GM12865 (cell line): Measurements from ENCODE around the gene GPR3.

Experiments
- DNase-seq: peaks from one replicate; pipeline ENCODE4 v3.0.0; 2010; ENCODE audit warnings: low read depth
- H3K4me3 ChIP-seq: 2 replicates; pipeline ENCODE4 v1.5.1; 2011; ENCODE audit warnings: mild to moderate bottlenecking, low read depth, low read length, control low read depth
- TF ChIP-seq, protein P1 (sequence below): IDR thresholded peaks from 2 replicates; pipeline ENCODE4 v1.5.1; 2011; ENCODE audit warnings: low read length, control low read depth, low read depth, inconsistent platforms; ENCODE audit not compliant: insufficient read depth; ENCODE audit errors: missing control alignments

The GPR3 gene

DNA sequence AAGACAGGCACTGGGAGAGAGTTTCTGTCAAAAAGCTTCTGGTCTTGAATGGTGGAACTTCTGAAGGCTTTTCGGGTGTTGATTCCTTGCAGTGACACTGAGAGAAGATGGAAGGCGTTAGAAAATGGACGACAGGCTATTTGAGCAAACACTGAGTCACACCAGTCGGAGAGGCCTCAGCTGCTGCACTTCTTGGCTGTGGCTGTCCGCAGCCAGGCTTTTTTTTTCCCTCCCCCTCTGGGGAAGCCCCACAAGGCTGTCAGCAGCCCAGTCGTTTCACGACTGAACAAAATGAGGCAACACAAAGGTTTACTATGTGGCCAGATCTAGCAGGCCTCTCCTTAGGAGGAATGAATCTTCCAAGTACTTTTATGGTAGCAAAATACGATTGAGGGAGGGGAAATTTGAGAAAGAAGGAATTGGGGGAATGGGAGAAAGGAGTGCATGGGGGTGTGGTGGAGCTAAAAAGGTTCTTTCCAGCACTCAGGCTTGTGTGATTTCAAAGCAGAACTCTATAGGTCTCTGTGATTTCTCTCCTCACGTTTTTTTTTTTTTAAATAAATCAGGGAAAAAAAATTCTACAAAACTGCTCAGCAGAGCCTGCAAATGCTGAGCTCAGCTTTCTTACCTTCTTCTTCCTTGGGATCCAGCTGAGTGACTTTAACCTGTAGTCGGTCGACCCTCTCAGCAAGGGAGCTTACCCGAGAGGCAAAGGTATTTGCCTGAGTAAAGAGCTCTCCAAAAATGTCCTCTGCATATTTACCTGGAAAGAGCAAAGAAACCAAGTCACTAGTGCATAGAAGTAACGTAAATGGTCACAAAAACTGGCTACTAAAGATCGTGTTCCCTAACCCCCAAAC is 26.1 kb downstream of the GPR3 start:
- peak overlapping the region; percentile 8 for H3K4me3 ChIP-seq
- DNase-seq: peak; percentile 93
- TF ChIP-seq, protein P1, sequence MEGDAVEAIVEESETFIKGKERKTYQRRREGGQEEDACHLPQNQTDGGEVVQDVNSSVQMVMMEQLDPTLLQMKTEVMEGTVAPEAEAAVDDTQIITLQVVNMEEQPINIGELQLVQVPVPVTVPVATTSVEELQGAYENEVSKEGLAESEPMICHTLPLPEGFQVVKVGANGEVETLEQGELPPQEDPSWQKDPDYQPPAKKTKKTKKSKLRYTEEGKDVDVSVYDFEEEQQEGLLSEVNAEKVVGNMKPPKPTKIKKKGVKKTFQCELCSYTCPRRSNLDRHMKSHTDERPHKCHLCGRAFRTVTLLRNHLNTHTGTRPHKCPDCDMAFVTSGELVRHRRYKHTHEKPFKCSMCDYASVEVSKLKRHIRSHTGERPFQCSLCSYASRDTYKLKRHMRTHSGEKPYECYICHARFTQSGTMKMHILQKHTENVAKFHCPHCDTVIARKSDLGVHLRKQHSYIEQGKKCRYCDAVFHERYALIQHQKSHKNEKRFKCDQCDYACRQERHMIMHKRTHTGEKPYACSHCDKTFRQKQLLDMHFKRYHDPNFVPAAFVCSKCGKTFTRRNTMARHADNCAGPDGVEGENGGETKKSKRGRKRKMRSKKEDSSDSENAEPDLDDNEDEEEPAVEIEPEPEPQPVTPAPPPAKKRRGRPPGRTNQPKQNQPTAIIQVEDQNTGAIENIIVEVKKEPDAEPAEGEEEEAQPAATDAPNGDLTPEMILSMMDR: no peak

GRCh38 chr1:27423709-27424108 is 31.3 kb downstream of the GPR3 start:
- DNase-seq: no peak
- TF ChIP-seq, protein P1: no peak

DNA sequence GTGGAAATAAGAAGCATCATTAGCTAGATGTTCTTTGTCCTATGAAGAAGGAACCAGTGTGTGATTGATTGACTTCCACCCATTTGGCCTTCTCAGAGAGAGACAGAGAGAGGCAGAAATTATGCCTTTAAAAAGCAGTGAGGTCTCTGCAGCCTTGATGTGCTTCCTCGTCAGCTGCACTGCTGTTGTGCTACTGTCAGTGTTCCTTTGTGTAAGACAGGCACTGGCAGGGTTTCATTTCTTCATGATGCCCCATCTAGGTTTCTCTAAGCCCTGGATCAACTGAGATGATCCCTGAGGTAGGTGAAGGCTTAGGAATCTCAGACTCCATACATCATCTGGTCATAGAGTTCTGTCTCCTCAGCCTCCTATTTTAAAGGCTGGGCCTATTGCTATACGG is 34.9 kb downstream of the GPR3 start:
- no peak overlapping the region for H3K4me3 ChIP-seq
- DNase-seq: no peak
- TF ChIP-seq, protein P1: no peak

More at GRCh38 chr1:27423709-27424108, 31.3 kb downstream of the GPR3 start:
- no peak overlapping the region for H3K4me3 ChIP-seq

DNA sequence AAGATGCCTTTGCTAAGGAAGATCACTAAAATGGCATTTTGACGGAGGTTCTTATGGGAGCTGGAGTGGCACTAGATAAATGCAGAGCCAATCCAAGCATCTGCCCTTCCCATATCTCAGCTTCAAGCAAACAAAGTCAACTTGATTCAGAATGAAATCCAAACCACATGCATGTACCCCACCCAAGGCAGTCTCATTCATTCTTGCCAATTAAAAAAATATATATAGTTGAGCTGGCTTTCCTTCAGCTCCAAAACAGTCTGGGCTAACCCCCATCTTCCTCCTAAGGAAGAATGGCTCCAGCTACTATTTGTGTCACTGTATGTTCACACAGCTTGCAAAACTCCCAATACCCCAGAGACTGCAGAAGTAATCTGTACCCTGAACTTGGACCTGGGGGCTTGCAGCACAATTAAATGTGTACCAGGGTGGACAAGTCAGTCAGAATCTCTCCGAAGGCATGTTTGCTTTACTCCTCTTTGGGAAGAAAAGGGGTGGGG is 35.4 kb downstream of the GPR3 start:
- DNase-seq: no peak
- no peak overlapping the region for H3K4me3 ChIP-seq

GRCh38 chr1:27428316-27429028 is 36.0 kb downstream of the GPR3 start:
- no peak for DNase-seq
- H3K4me3 ChIP-seq: no peak overlapping the region
- TF ChIP-seq, protein P1: no peak

More for the DNA sequence above, 35.4 kb downstream of the GPR3 start:
- TF ChIP-seq, protein P1: no peak

- DNase-seq: no peak
- no peak overlapping the region for H3K4me3 ChIP-seq
- TF ChIP-seq, protein P1: no peak
These were observed 36.6 kb downstream of the GPR3 start for GRCh38 chr1:27429029-27429425.
